GM19025 (cell line): ENCODE results near the gene NOS1AP.

ENCODE experiments used
- ATAC-seq: cut with Tn5 transposase; IDR thresholded peaks from one replicate; pipeline ENCODE4 v1.9.1; 2021; ENCODE audit warnings: mild to moderate bottlenecking, low read depth, moderate library complexity; ENCODE audit not compliant: unreplicated experiment

The NOS1AP gene

GRCh38 chr1:162087111-162087510, 17.6 kb downstream of the NOS1AP start:
- ATAC-seq: no peak

DNA sequence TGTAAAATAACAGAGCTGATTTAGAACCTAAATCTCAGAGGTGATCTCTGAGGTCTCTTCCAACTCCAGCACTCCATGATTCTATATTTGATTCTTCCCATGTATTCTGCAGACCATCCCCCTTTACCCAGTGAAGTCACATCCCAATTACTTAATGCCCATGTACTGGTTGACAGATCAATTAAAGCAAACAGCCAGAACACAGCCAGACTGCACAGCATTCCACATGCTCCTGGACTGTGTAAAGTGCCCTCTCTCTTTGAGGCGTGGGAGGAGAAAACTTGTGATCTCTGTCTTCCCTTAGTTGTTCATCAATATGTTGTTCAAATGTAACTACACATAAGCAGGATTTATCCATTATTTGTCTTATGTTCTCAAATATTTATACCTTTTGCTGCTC, 18.1 kb downstream of the NOS1AP start:
- no peak for ATAC-seq

GRCh38 chr1:162088281-162088969, 18.9 kb downstream of the NOS1AP start:
- ATAC-seq: no peak

GRCh38 chr1:162089748-162090147, 20.3 kb downstream of the NOS1AP start:
- no peak for ATAC-seq

DNA sequence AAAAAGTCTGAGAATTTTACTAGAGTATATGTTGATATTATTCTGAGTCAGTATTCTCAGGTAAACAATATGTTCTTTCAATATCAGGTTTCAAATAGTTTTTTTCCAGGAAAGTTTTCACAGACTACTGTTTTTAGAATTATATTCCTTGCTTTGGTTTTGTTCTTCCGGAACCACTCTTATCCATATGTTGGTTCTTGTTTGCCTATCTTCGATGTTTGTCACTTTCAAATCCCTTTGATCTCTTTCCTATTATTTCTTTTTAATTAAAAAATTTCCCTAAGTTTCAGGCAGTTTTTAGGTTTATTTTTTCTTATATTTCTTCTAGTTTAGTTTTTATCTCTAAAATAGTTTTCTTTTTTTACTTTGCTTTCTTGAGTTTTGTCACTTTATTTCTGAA, 20.9 kb downstream of the NOS1AP start:
- ATAC-seq: no peak

GRCh38 chr1:162091681-162092524, 22.4 kb downstream of the NOS1AP start:
- no peak for ATAC-seq

GRCh38 chr1:162093095-162093494, 23.6 kb downstream of the NOS1AP start:
- ATAC-seq: no peak

GRCh38 chr1:162094271-162094670, 24.8 kb downstream of the NOS1AP start:
- no peak for ATAC-seq

GRCh38 chr1:162094723-162095122, 25.2 kb downstream of the NOS1AP start:
- ATAC-seq: no peak

- ATAC-seq: no peak
These were observed 38.4 kb downstream of the NOS1AP start for GRCh38 chr1:162107911-162108310.

- ATAC-seq: no peak
These were observed 38.9 kb downstream of the NOS1AP start for GRCh38 chr1:162108426-162108825.

GRCh38 chr1:162110910-162111309, 41.4 kb downstream of the NOS1AP start:
- ATAC-seq: no peak

- ATAC-seq: no peak
These were observed 42.1 kb downstream of the NOS1AP start for GRCh38 chr1:162111572-162111971.

GRCh38 chr1:162113419-162113818, 43.9 kb downstream of the NOS1AP start:
- no peak for ATAC-seq

DNA sequence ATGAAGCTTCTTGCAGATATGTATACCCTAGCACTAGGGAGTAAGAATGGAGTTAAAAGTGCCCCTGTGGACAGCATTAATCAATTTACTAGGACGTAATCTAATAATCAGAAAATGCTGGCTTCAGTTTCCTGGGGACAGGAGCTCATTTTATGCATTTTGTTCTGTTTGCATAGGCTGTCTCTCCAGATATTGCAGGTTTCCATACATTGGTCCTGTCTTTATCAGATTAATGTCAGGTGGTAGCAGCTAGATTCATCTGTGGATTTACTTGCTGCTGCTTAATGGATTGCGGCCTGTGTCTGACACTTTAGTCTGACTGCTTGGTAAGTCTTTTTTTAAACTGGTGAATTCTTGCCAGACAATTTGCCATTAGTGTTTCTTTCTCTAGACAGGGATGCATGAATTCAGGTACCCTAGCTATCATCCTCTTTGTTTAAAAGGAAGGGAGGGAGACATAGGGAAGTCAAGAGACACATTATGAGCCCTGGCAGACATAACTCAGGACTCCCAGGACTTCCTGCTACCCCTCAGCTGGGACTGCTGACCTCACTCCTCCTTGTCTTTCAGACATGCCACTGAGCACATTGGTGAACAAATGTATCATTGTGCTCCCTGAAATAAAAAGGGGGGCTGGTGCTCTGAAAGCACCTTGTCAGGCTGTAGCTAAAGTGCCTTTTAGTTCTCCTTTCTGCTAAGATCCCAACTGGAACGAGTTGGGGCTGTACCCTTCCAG, 47.7 kb downstream of the NOS1AP start:
- ATAC-seq: no peak

DNA sequence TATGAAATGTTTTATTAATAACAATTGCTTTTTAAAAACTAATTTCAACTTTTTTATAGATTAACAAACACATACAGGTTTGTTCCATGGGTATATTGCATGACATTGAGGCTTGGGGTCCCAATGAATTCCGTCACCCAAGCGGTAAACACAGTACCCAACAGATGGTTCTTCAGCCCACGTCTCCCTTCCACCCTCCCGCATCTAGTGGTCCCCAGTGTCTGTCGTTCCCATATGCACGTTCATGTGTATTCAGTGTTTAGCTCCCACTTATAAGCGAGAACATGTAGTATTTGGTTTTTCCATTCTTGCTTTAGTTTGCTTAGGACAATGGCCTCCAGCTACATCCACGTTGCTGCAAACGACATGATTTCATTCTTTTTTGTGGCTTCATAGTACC, 48.6 kb downstream of the NOS1AP start:
- no peak for ATAC-seq

- ATAC-seq: no peak
These were observed 59.3 kb downstream of the NOS1AP start for GRCh38 chr1:162128693-162129356.

DNA sequence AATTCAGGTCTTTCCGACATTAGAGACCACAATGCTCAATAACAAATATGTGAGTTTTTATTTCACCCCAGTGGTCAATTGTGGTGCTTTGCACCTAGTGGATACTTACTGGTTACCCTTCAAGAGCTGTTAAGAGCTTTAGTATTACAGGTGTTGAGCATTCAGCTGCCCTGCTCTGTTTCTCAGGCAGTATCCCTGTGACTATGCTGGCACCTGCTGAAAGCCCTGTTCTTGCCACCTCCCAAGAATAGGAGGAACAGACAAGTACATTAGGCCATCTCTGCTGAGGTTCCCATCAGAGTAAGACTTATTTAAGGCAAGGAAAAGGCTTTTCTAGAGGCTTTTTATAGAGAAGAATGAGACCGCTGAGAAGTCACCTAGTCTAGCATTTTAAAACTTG, 60.8 kb downstream of the NOS1AP start:
- ATAC-seq: no peak

- ATAC-seq: no peak
These were observed 62.2 kb downstream of the NOS1AP start for GRCh38 chr1:162131400-162132321.

DNA sequence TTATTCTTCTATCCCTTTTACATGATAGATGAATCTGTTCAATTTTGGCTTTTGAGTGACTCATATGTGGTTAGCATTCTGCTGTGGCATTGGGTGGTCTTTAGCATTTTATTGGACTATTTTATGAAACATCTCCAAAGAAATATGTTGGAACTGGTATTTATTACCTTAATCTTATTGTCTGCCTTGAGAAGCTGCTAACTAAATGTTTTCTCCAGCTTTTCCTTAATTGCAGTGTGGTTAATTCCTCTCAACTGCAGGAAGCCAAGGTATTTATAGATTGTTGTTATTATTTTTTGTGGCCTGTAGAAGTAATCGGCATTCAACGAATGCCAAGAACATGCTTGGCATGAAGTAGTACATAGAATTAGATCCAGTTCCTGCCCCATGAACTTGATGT, 64.1 kb downstream of the NOS1AP start:
- no peak for ATAC-seq
